Fibroblast of pulmonary artery (primary cell): Measurements from ENCODE around the gene MXD4.

ENCODE experiments used
- DNase-seq: peaks from one replicate; pipeline ENCODE4 v3.0.0-alpha.2; 2010; ENCODE audit warnings: low read depth
- H3K4me3 ChIP-seq: replicated peaks from 2 replicates; pipeline ENCODE4 v1.5.1; 2011; ENCODE audit warnings: low read depth, mild to moderate bottlenecking, control low read depth, low read length, moderate library complexity
- TF ChIP-seq, protein P1 (sequence below): IDR thresholded peaks from 2 replicates; pipeline ENCODE4 v1.5.1; 2011; ENCODE audit warnings: mild to moderate bottlenecking, control low read depth, low read length, inconsistent platforms; ENCODE audit errors: missing control alignments

MXD4 gene

DNA sequence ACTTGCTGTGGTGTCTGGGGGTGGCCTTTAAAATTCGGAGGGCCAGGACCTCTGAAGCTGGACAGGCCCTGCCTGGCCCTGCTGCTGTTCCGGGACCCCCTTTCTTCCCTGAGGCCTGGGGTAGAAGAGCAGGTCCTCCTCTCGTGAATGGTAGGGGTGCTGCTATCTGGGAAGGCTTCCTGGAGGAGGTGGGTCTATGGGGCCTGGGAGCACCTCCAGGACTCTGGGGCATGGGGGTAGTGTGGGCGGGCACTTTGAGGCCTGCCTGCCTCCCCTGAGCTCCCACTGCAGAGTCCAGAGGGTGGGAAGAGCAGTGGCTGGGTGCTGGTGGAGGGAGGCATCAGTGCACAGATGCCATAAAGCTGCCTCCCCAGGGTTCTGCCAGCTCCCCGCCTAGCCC lies 4.9 kb upstream of the MXD4 start:
- TF ChIP-seq, protein P1, sequence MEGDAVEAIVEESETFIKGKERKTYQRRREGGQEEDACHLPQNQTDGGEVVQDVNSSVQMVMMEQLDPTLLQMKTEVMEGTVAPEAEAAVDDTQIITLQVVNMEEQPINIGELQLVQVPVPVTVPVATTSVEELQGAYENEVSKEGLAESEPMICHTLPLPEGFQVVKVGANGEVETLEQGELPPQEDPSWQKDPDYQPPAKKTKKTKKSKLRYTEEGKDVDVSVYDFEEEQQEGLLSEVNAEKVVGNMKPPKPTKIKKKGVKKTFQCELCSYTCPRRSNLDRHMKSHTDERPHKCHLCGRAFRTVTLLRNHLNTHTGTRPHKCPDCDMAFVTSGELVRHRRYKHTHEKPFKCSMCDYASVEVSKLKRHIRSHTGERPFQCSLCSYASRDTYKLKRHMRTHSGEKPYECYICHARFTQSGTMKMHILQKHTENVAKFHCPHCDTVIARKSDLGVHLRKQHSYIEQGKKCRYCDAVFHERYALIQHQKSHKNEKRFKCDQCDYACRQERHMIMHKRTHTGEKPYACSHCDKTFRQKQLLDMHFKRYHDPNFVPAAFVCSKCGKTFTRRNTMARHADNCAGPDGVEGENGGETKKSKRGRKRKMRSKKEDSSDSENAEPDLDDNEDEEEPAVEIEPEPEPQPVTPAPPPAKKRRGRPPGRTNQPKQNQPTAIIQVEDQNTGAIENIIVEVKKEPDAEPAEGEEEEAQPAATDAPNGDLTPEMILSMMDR, result no peak
- H3K4me3 ChIP-seq, result no peak overlapping the region
- no peak for DNase-seq

DNA sequence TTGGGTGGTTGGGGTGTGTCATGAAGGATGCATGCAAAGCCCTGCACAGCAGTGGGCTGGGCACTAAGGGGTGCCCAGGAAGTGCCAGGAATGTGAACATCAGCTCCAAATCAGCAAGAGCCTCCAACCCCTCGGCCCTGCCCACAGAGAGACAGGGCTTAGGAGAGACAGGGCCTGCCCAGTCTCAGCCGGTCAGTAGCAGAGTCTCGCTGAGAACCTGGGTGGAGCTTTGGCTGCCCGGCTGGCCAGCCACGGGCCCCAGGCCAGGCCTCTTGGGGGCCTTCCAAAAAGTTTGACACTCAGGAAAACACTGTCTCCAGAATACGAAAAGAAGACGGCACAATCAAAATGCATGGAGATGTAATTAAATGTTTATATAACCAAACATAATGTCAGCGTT lies 4.3 kb upstream of the MXD4 start:
- TF ChIP-seq, protein P1, result no peak
- H3K4me3 ChIP-seq, result no peak overlapping the region
- DNase-seq, result peak; percentile 68

DNA sequence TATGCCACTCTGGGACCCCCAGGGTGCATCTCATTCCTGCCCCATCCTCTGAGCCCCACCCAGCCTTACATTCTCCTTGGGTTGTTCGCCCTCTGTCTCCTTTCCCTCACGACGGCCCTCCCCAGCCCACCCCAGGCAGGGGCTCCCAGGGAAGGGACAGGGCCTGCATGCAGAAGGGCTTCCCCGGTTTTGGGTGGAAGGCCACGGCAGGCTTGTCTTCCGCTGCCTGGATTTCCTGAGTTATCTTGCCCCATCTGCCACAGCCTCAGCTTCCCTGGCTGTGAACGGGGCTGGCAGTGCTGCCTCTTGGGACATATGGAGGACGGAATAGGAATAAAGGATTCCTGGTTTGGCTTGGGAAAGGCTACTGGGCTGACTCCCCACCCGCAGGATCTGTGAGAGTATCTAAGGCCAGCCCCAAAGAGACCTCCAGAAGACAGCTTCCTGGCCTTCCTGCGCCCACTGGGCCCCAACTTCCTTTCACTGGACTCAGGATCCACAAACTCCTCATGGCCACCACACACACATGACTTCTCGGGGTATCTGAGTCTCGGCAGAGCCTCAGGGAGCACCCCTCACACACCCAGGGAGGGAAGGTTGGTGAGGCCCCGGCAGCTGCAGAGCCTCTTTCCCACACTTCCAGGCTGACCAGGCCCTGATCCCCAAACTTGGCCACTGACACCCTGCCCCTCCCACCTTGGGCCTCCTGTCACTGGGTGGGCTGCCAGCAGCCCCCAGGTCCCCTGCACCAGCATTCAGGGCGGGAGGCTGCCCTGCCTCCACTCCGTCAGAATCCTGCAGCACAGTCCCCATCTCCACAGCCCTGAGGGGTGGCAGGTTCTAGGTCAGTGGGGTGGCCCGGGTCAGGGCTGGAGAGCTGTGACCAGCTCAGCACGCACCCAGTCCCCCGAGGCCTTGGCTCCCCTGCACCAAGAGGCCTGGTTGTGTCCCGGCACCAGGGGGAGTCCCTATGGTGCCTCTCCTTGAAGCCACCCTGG lies 3.5 kb upstream of the MXD4 start:
- TF ChIP-seq, protein P1, result no peak
- no peak for DNase-seq
- H3K4me3 ChIP-seq, result no peak overlapping the region

DNA sequence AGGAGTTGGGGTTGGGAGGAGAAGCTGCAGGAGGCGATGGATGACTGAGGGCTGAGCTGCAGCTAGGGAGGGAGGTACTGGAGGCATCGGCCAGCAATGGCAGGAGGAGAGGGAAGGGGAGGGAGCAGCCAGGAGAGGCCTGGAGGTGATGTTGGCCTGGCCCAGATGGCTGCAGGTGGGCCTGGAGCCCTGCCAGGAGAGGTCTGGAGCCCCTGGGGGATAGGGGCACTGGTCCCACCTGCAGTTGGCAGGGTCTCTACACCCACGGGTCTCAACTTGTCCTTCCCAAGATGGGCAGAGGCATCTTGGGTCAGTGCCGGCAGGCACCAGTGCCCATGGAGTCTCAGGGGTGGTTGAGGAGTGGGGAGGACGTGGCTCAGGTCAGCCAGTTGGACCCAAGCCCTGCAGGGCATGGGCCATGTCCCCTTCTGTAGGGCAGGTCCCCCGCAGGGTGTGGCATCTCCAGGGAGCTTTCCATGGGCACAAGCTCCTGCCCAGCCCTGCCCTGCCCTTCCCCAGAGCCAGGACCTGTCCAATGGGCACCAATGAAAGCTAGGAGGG lies 2.7 kb upstream of the MXD4 start:
- H3K4me3 ChIP-seq, result no peak overlapping the region
- no peak for DNase-seq
- TF ChIP-seq, protein P1, result no peak

DNA sequence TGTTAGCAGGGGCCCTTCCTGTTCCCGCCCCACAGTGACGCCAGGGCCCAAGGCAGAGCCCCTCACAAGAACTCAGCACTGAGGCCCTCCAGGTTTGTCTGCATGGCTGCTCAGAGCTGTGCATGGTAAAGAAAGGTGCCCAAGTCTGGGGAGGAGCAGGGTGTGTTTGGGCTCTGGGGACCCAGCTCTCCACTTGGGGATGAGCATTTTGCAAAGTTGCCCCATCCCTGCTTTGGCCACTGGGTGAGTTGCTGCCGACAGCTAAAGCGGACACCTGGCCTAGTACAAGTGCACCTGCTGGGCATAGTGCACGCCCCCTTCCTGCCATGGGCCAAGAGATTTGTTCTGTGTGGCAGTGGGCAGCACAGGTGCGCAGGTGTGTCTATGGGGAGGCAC lies 2.0 kb upstream of the MXD4 start:
- H3K4me3 ChIP-seq, result no peak overlapping the region
- DNase-seq, result no peak
- TF ChIP-seq, protein P1, result no peak

DNA sequence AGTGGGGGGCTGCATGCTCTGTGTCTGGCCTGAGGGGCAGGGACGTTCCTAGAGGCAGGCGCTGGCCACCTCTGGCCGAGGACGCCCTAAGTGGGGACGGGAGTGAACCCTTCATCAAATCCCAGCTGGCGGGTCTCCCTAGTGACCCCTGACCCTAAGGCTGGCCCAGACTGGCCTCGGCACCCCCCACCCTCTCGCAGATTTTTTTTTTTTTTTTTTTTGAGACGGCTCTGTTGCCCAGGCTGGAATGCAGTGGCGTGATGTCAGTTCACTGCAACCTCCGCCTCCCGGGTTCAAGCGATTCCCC lies 988 bp upstream of the MXD4 start:
- DNase-seq, result no peak
- peak overlapping the region; percentile 61 for H3K4me3 ChIP-seq
- TF ChIP-seq, protein P1, result no peak
